ENCODE measurements around the gene PTPRD.

PTPRD gene

DNA sequence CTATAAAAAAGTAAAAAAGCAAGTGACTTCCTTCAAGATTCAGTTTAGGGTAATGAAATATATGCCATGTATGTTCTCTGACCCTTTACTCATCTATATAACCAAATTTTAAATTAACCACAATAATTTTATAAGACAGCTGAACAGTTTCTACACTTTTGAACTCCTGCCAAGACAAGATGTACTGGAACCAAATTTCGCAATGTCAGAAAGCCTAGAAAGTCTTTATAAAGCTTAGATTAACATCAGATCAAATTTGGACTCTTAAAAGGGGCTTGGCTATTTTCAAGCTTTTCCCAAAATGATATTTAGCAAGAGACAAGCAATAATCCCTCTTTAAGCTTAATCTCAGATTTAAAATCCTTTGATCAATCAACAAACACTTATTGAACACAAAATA is 362.6 kb downstream of the PTPRD start:
- H3K27ac ChIP-seq (ENCODE audit: low read length): no peak overlapping the region
- H3K4me1 ChIP-seq (ENCODE audit: control insufficient read depth, insufficient read depth, low read length): no peaks in the 10 kb centered on the region
- H3K27me3 ChIP-seq (ENCODE audit: control insufficient read depth in 1 of 2, insufficient read depth in 2 of 2, low read length in 2 of 2): no peaks in the 10 kb centered on the region
- H3K36me3 ChIP-seq (ENCODE audit: control insufficient read depth in 2 of 2, insufficient read depth in 2 of 2, low read length in 2 of 2): no peaks in the 10 kb centered on the region
- H3K4me3 ChIP-seq (ENCODE audit: low read length in 2 of 2): no peak overlapping the region
- H3K9me3 ChIP-seq (ENCODE audit: control insufficient read depth in 2 of 2, low read length in 2 of 2): no peaks in the 10 kb centered on the region
- no peak overlapping the region for H3K9ac ChIP-seq (ENCODE audit: low read length in 2 of 2)

GRCh38 chr9:10248890-10249289 is 363.9 kb downstream of the PTPRD start:
- Histone ChIP-seq H3K27me3 (ENCODE audit: control insufficient read depth in 1 of 2, insufficient read depth in 2 of 2, low read length in 2 of 2) (no peaks in the 10 kb centered on the region), H3K9ac (ENCODE audit: low read length in 2 of 2) (no peak overlapping the region), H3K4me1 (ENCODE audit: control insufficient read depth, insufficient read depth, low read length) (no peaks in the 10 kb centered on the region), H3K4me3 (ENCODE audit: low read length in 2 of 2) (no peak overlapping the region), H3K36me3 (ENCODE audit: control insufficient read depth in 2 of 2, insufficient read depth in 2 of 2, low read length in 2 of 2) (no peaks in the 10 kb centered on the region), H3K9me3 (ENCODE audit: control insufficient read depth in 2 of 2, low read length in 2 of 2) (no peaks in the 10 kb centered on the region), H3K27ac (ENCODE audit: low read length) (no peak overlapping the region)

DNA sequence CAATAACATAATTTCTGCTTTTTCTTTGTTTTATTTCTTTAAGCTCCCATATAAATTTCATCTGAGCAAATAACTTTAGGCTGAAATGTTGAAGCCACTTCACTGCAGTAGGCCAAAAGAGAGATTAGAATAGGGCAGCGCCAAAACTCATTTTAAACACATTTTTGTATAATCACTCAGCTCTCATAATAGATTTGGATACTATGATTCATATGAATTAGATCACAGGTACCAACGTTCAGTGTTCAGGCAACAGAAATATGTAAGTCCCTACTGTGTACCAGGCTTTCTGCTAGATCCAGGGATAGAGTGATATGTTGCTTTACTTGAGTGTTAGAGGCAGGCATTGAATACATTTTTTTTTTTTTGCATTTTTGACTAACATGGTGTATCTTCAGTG is 370.5 kb downstream of the PTPRD start:
- no peaks in the 10 kb centered on the region for H3K27me3 ChIP-seq (ENCODE audit: control insufficient read depth in 1 of 2, insufficient read depth in 2 of 2, low read length in 2 of 2)
- H3K4me1 ChIP-seq (ENCODE audit: control insufficient read depth, insufficient read depth, low read length): no peaks in the 10 kb centered on the region
- H3K4me3 ChIP-seq (ENCODE audit: low read length in 2 of 2): no peak overlapping the region
- H3K9ac ChIP-seq (ENCODE audit: low read length in 2 of 2): no peak overlapping the region
- no peaks in the 10 kb centered on the region for H3K9me3 ChIP-seq (ENCODE audit: control insufficient read depth in 2 of 2, low read length in 2 of 2)
- H3K36me3 ChIP-seq (ENCODE audit: control insufficient read depth in 2 of 2, insufficient read depth in 2 of 2, low read length in 2 of 2): no peaks in the 10 kb centered on the region
- H3K27ac ChIP-seq (ENCODE audit: low read length): no peak overlapping the region

DNA sequence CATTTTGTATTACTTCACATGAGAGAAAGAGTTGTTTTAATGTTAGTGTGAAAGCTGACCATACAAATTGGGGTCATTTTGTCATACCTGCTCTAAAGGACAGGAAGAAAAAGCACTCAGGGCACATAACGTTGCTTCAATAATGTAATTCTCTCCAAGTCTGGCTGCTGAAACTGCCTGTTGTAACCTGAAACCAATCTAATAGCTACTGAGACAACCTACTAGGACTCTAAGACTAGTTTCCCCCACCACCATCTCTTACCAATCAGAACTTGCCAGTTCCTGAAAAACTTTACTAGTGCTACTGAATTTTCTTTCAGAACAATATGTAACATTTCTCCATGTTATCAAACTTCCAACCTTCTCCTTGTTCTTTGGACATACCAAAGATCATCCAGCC is 374.7 kb downstream of the PTPRD start:
- H3K4me1 ChIP-seq (ENCODE audit: control insufficient read depth, insufficient read depth, low read length): no peaks in the 10 kb centered on the region
- H3K27ac ChIP-seq (ENCODE audit: low read length): no peak overlapping the region
- no peak overlapping the region for H3K9ac ChIP-seq (ENCODE audit: low read length in 2 of 2)
- H3K4me3 ChIP-seq (ENCODE audit: low read length in 2 of 2): no peak overlapping the region
- H3K36me3 ChIP-seq (ENCODE audit: control insufficient read depth in 2 of 2, insufficient read depth in 2 of 2, low read length in 2 of 2): no peaks in the 10 kb centered on the region
- no peaks in the 10 kb centered on the region for H3K27me3 ChIP-seq (ENCODE audit: control insufficient read depth in 1 of 2, insufficient read depth in 2 of 2, low read length in 2 of 2)
- H3K9me3 ChIP-seq (ENCODE audit: control insufficient read depth in 2 of 2, low read length in 2 of 2): no peaks in the 10 kb centered on the region

GRCh38 chr9:10237584-10237983 is 375.2 kb downstream of the PTPRD start:
- Histone ChIP-seq H3K27me3 (ENCODE audit: control insufficient read depth in 1 of 2, insufficient read depth in 2 of 2, low read length in 2 of 2) (no peaks in the 10 kb centered on the region), H3K9ac (ENCODE audit: low read length in 2 of 2) (no peak overlapping the region), H3K27ac (ENCODE audit: low read length) (no peak overlapping the region), H3K36me3 (ENCODE audit: control insufficient read depth in 2 of 2, insufficient read depth in 2 of 2, low read length in 2 of 2) (no peaks in the 10 kb centered on the region), H3K4me1 (ENCODE audit: control insufficient read depth, insufficient read depth, low read length) (no peaks in the 10 kb centered on the region), H3K9me3 (ENCODE audit: control insufficient read depth in 2 of 2, low read length in 2 of 2) (no peaks in the 10 kb centered on the region), H3K4me3 (ENCODE audit: low read length in 2 of 2) (no peak overlapping the region)

DNA sequence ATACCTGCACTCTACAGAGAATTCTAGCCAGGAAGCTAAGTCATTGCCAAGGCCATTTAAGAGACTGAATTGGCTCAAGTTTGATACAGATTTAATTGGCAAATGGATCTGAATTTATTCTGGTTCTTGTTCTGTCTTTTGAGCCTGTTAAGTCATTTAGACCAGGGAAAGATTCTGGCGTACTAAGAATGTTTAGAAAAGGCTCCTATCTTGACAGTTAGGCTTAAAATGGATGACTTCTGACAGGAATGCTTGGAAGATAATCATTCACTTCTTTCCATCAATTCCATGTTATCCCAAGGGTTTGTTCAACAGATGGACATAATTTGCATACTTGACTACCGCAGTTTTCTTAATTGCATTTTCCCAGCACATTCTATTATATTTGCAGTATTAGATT is 376.6 kb downstream of the PTPRD start:
- Histone ChIP-seq H3K9ac (ENCODE audit: low read length in 2 of 2) (no peak overlapping the region), H3K9me3 (ENCODE audit: control insufficient read depth in 2 of 2, low read length in 2 of 2) (no peaks in the 10 kb centered on the region), H3K36me3 (ENCODE audit: control insufficient read depth in 2 of 2, insufficient read depth in 2 of 2, low read length in 2 of 2) (no peaks in the 10 kb centered on the region), H3K27ac (ENCODE audit: low read length) (no peak overlapping the region), H3K27me3 (ENCODE audit: control insufficient read depth in 1 of 2, insufficient read depth in 2 of 2, low read length in 2 of 2) (no peaks in the 10 kb centered on the region), H3K4me1 (ENCODE audit: control insufficient read depth, insufficient read depth, low read length) (no peaks in the 10 kb centered on the region), H3K4me3 (ENCODE audit: low read length in 2 of 2) (no peak overlapping the region)

DNA sequence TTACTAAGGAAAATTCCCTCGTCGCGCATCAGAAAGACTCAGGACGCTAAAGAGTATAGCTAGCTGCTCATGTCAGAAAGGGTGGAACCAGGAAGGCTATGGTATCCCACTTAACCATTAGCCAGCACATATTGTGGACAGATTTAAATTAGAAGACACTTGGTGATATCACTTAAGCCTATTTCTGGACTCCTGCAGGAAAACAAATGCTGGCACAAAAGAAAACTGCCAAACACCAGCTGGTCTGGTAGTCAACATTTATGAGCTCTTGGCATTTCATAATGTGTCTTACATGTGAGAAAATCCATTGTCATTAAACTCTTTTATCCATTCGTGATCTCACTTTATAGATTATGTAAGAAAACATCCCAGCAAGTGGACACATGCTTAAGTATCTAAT is 377.4 kb downstream of the PTPRD start:
- no peaks in the 10 kb centered on the region for H3K9me3 ChIP-seq (ENCODE audit: control insufficient read depth in 2 of 2, low read length in 2 of 2)
- H3K4me1 ChIP-seq (ENCODE audit: control insufficient read depth, insufficient read depth, low read length): no peaks in the 10 kb centered on the region
- no peak overlapping the region for H3K27ac ChIP-seq (ENCODE audit: low read length)
- no peak overlapping the region for H3K9ac ChIP-seq (ENCODE audit: low read length in 2 of 2)
- no peaks in the 10 kb centered on the region for H3K27me3 ChIP-seq (ENCODE audit: control insufficient read depth in 1 of 2, insufficient read depth in 2 of 2, low read length in 2 of 2)
- H3K4me3 ChIP-seq (ENCODE audit: low read length in 2 of 2): no peak overlapping the region
- no peaks in the 10 kb centered on the region for H3K36me3 ChIP-seq (ENCODE audit: control insufficient read depth in 2 of 2, insufficient read depth in 2 of 2, low read length in 2 of 2)

GRCh38 chr9:10232352-10232930 is 380.4 kb downstream of the PTPRD start:
- Histone ChIP-seq H3K27me3 (ENCODE audit: control insufficient read depth in 1 of 2, insufficient read depth in 2 of 2, low read length in 2 of 2) (no peaks in the 10 kb centered on the region), H3K4me3 (ENCODE audit: low read length in 2 of 2) (no peak overlapping the region), H3K36me3 (ENCODE audit: control insufficient read depth in 2 of 2, insufficient read depth in 2 of 2, low read length in 2 of 2) (no peaks in the 10 kb centered on the region), H3K4me1 (ENCODE audit: control insufficient read depth, insufficient read depth, low read length) (no peaks in the 10 kb centered on the region), H3K27ac (ENCODE audit: low read length) (no peak overlapping the region), H3K9ac (ENCODE audit: low read length in 2 of 2) (no peak overlapping the region), H3K9me3 (ENCODE audit: control insufficient read depth in 2 of 2, low read length in 2 of 2) (no peaks in the 10 kb centered on the region)

DNA sequence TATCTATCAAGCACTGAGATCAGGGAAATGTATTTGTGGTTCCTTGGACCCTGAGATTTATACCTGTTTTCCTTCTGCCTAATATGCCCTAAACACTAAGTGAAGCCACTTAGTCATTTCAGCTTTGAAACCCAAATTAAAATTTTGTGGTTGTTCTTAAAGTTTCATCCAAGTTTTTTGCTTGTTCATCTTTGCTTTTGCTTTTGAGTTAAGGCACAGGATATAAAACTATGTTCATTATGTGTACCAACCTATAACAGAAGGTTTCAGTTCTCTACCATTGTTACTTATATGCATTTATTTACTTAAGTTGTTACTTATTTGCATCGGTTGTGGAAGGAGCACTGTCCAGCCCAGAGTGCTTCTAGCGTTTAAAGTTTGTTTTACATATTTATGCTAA is 382.3 kb downstream of the PTPRD start:
- Histone ChIP-seq H3K9me3 (ENCODE audit: control insufficient read depth in 2 of 2, low read length in 2 of 2) (no peaks in the 10 kb centered on the region), H3K9ac (ENCODE audit: low read length in 2 of 2) (no peak overlapping the region), H3K4me1 (ENCODE audit: control insufficient read depth, insufficient read depth, low read length) (no peaks in the 10 kb centered on the region), H3K36me3 (ENCODE audit: control insufficient read depth in 2 of 2, insufficient read depth in 2 of 2, low read length in 2 of 2) (no peaks in the 10 kb centered on the region), H3K4me3 (ENCODE audit: low read length in 2 of 2) (no peak overlapping the region), H3K27me3 (ENCODE audit: control insufficient read depth in 1 of 2, insufficient read depth in 2 of 2, low read length in 2 of 2) (no peaks in the 10 kb centered on the region), H3K27ac (ENCODE audit: low read length) (no peak overlapping the region)

GRCh38 chr9:10228082-10228481 is 384.7 kb downstream of the PTPRD start:
- Histone ChIP-seq H3K27me3 (ENCODE audit: control insufficient read depth in 1 of 2, insufficient read depth in 2 of 2, low read length in 2 of 2) (no peaks in the 10 kb centered on the region), H3K9me3 (ENCODE audit: control insufficient read depth in 2 of 2, low read length in 2 of 2) (no peaks in the 10 kb centered on the region), H3K4me3 (ENCODE audit: low read length in 2 of 2) (no peak overlapping the region), H3K9ac (ENCODE audit: low read length in 2 of 2) (no peak overlapping the region), H3K4me1 (ENCODE audit: control insufficient read depth, insufficient read depth, low read length) (no peaks in the 10 kb centered on the region), H3K27ac (ENCODE audit: low read length) (no peak overlapping the region), H3K36me3 (ENCODE audit: control insufficient read depth in 2 of 2, insufficient read depth in 2 of 2, low read length in 2 of 2) (no peaks in the 10 kb centered on the region)

DNA sequence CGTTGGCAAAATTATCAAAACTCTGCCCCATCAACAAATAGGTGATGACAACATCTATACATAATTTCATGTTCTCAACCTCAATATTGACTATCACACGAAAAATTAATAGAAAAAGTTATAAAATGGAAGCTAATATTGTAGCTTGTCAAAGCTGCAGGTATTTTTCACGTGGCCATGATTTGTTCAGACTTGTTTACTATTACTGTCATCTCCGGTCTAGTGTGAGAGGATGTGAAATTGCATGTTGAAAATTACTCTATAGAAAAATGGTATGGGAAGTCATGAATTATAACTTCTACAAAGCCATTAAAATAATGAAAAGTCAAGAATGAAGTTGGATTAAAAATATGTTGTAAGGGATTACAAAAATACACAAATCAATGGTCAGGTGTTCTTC is 385.8 kb downstream of the PTPRD start:
- no peaks in the 10 kb centered on the region for H3K27me3 ChIP-seq (ENCODE audit: control insufficient read depth in 1 of 2, insufficient read depth in 2 of 2, low read length in 2 of 2)
- H3K9ac ChIP-seq (ENCODE audit: low read length in 2 of 2): no peak overlapping the region
- H3K36me3 ChIP-seq (ENCODE audit: control insufficient read depth in 2 of 2, insufficient read depth in 2 of 2, low read length in 2 of 2): no peaks in the 10 kb centered on the region
- no peak overlapping the region for H3K4me3 ChIP-seq (ENCODE audit: low read length in 2 of 2)
- H3K4me1 ChIP-seq (ENCODE audit: control insufficient read depth, insufficient read depth, low read length): no peaks in the 10 kb centered on the region
- H3K27ac ChIP-seq (ENCODE audit: low read length): no peak overlapping the region
- H3K9me3 ChIP-seq (ENCODE audit: control insufficient read depth in 2 of 2, low read length in 2 of 2): no peaks in the 10 kb centered on the region
